GM18526 (cell line): ENCODE measurements around the gene GBP3.

Experiments
- POLR2A ChIP-seq: IDR thresholded peaks from 3 replicates; pipeline ENCODE4 v1.6.1; 2011; ENCODE audit not compliant: insufficient read length; ENCODE audit errors: extremely low read depth

GBP3 gene

DNA sequence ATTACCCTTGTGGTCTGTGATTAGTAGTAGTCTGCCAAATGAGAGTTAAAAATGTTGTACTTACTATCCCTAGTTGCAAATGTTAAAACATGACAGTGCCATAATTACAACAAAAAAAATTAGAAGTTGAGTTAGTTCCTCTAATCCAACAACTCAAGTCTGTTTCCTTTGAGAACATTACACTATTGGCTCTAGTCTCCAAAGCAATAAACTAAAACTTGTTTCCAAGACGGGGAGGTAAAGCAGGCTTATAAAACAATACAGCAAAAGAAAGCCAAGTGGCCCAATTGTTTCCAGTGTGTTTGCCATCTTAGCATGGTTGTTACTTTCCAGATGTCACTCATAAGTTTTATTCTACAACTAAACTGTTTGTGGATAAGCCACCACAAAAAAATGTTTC, 41.8 kb downstream of the GBP3 start:
- no peak for TF ChIP-seq POLR2A

DNA sequence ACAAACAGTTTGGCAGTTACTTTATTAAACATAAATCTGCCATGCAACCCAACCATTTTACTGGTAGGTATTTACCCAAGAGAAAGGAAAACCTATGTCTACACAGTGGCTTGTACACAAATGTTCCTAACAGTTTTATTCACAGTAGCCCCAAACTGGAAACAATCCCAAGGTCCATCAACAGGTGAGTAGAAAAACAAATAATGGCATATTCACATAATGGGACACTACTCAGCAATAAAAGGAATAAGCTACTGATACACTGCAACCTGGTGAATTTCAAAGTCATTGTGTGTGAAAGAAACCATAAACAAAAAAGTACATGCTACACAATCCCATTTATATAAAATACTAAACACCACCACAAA, 42.9 kb downstream of the GBP3 start:
- no peak for TF ChIP-seq POLR2A

DNA sequence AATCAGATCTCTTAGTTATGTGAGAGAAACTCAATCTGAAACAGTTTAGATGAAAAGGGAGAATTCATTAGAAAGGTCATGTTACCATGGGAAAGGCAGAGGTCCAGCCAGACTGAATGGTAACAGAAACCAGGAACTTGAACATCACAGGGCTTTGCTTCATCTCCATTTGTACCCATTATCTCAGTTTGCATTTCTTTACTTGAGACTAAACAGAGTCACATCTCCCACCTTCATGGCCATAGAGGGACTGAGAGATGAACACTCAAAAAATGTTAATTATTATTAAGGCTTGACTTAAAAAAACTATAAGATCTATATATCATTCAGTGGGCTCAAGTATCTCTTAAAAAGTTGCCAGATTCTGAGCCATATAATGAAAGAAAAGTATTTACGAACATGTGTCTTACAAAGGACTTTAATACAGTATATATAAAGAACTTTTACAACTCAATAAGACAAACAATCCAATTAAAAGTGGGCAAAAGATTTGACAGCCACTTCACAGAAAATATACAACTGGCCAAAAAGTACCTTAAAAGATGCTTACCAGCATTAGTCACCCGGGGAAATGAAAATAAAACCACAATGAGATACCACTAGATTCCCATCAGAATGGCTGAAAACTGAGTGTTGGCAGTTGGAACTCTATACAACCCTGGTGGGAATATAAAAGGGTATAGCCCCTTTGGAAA, 43.5 kb downstream of the GBP3 start:
- TF ChIP-seq POLR2A, result no peak

DNA sequence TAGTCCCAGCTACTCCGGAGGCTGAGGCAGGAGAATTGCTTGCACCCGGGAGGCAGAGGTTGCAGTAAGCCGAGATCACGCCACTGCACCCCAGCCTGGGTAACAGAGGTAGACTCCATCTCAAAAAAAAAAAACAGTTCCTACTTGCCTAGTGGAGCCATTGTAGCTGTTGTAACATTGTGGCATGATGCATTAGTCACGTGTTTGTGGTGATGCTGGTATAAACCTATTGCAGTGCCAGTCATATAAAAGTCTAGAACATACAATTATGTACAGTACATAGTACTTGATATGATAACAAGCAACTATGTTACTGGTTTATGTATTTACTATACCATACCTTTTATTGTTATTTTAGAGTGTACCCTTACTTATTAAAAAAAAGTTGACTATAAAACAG, 46.4 kb downstream of the GBP3 start:
- TF ChIP-seq POLR2A, result no peak

DNA sequence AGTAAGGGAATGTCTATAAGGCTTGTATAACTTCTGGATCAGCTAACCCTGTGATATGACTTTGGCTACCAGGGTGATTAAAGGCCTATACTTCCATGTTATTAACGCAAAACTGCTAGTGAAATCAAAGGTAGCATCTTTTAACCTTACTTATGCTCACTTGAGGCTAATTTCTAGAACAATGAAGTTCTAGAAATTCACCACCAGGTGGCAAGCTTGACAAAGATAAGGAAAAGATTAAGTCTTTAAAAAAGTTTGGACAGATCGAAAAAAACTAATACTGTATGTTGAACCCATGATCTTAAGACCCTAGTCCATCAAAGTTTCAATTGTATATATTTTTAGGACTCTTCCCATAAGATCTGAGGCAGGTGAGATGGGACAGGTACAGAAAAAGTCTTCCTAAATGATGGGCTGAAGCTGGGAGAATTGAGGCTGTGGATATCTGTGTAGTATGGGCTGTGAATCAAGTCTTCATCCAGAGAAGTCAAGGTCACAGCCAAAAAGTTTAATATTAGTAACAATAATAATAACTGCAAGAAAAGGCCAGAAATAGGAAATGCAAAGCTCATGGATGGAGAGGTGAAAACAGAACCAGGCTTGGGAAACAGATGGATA, 49.0 kb downstream of the GBP3 start:
- no peak for TF ChIP-seq POLR2A

DNA sequence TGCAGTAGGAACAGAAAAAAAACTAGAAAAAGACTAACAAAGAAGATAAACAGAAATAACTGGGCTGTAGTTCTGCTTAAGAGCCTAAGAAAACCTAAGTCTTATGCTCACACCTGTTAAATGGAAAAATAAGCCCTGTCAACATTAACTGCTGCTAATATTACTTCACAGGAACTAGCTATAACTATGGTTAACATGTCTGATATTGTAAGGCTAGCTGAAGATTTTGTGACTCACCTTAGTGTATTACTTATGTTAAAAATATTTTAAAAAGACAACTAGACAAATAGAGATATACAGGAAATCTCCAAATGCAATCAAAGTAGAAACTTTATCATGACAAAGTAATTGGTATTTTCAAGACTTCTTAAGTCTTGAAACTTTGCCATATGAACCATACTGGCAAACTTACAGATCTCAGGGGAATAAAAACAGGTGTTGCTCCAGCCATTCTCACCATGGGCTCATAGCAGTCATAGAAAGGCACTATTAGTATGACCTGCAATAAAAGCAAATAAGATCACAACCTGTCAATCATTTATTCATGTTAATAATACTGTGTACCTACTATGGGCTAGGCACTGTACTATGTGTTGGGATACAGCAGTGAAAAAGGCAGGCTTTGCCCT, 60.9 kb downstream of the GBP3 start:
- no peak for TF ChIP-seq POLR2A

DNA sequence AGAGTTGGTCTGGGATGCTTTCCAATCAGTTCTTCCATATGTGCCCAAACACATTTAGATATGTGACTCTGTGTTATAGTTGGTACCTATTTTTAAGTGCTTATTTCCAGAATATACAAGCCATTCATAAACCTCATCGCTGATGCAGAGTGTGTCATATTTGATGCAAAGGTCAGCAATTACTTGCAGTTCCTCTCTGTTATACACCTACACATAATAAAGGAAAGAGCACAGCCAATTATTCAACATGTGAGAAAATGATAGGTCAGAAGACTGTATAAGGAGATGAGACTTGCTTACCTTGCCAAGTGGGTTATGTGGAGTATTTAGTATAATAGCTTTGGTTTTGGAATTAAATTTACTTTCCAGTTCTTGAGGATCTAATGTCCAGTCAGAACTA, 61.6 kb downstream of the GBP3 start:
- no peak for TF ChIP-seq POLR2A
